PC-3 (cell line): ENCODE data around the gene TNFRSF19. TPM values are rescaled to one million over a fixed set of nuclear protein-coding genes. Genes with fewer than 3 reads are reported as not detected.

Experiments used
- ATAC-seq: fragments of 200-7000 bp; cut with Tn5 transposase; 2 replicates; pipeline ENCODE4 v1.9.1; 2020; ENCODE audit warnings: mild to moderate bottlenecking, moderate library complexity
- BruUV-seq: library from RNA; stranded (reverse); fragments of 400-500 nt; replicated peaks from 2 replicates; lab custom pipeline; 2021; lab: Mats Ljungman, UMichigan
- CTCF ChIA-PET: fragments of 300-600 bp; sonication (Branson Sonifier 250); formaldehyde crosslinking; loops from one replicate; lab custom pipeline; 2022; ENCODE audit warnings: antibody characterized with exemption; lab: Charles Lee
- POLR2A ChIA-PET: fragments of 300-600 bp; sonication (Branson Sonifier 250); formaldehyde crosslinking; loops from one replicate; lab custom pipeline; 2022; ENCODE audit warnings: antibody characterized with exemption; ENCODE audit not compliant: unreplicated experiment; lab: Charles Lee
- DNase-seq: peaks from one replicate; pipeline ENCODE4 v3.0.0-alpha.2; 2015
- H2AFZ ChIP-seq: fragments of 300-600 bp; sonication (generic); 2 replicates; pipeline ENCODE4 v1.6.0; 2016; ENCODE audit warnings: antibody characterized with exemption, low read length
- H3F3A ChIP-seq: fragments of 300-600 bp; sonication (generic); one replicate; pipeline ENCODE4 v1.6.0; 2017; ENCODE audit warnings: antibody characterized with exemption, low read length, control low read depth, mild to moderate bottlenecking; ENCODE audit not compliant: unreplicated experiment
- H3K27ac ChIP-seq: fragments of 300-600 bp; sonication (generic); 2 replicates; pipeline ENCODE4 v1.5.1; 2016; ENCODE audit warnings: mild to moderate bottlenecking, low read length
- H3K27me3 ChIP-seq: fragments of 300-600 bp; sonication (generic); 2 replicates; pipeline ENCODE4 v1.6.1; 2016; ENCODE audit warnings: low read length, mixed read lengths
- H3K36me3 ChIP-seq: fragments of 300-600 bp; sonication (generic); 2 replicates; pipeline ENCODE4 v1.6.1; 2016; ENCODE audit warnings: low read depth, mixed run types, low read length, mixed read lengths
- H3K4me1 ChIP-seq: fragments of 300-600 bp; sonication (generic); 2 replicates; pipeline ENCODE4 v1.5.1; 2016; ENCODE audit warnings: low read length; ENCODE audit not compliant: insufficient read depth
- H3K4me2 ChIP-seq: fragments of 300-600 bp; sonication (generic); 2 replicates; pipeline ENCODE4 v1.6.0; 2016; ENCODE audit warnings: low read length
- H3K4me3 ChIP-seq: fragments of 300-600 bp; sonication (generic); 2 replicates; pipeline ENCODE4 v1.5.1; 2016; ENCODE audit warnings: mild to moderate bottlenecking, low read length, mixed read lengths
- H3K79me2 ChIP-seq: fragments of 300-600 bp; sonication (generic); 2 replicates; pipeline ENCODE4 v1.6.1; 2017; ENCODE audit warnings: low read length, mixed read lengths
- H3K9ac ChIP-seq: fragments of 300-600 bp; sonication (generic); 2 replicates; pipeline ENCODE4 v1.6.0; 2016; ENCODE audit warnings: mild to moderate bottlenecking, low read length
- H3K9me2 ChIP-seq: fragments of 300-600 bp; sonication (generic); replicated peaks from 2 replicates; pipeline ENCODE4 v1.6.1; 2016; ENCODE audit warnings: mixed run types, low read length, mixed read lengths
- H3K9me3 ChIP-seq: fragments of 300-600 bp; sonication (generic); 2 replicates; pipeline ENCODE4 v1.6.1; 2016; ENCODE audit warnings: low read length, mixed read lengths
- H4K20me1 ChIP-seq: fragments of 300-600 bp; sonication (generic); 2 replicates; pipeline ENCODE4 v1.6.1; 2016; ENCODE audit warnings: low read length, mixed read lengths
- CTCF ChIP-seq: fragments of 300-600 bp; sonication (generic); conservative IDR thresholded peaks from 2 replicates; pipeline ENCODE4 v1.5.1; 2017; ENCODE audit warnings: antibody characterized with exemption, low read depth, mild to moderate bottlenecking, low read length
- EZH2 ChIP-seq: fragments of 300-600 bp; sonication (generic); IDR thresholded peaks from one replicate; pipeline ENCODE4 v1.6.1; 2017; ENCODE audit warnings: antibody characterized with exemption, mild to moderate bottlenecking, low read length; ENCODE audit not compliant: unreplicated experiment
- EZH2phosphoT487 ChIP-seq: fragments of 300-600 bp; sonication (generic); IDR thresholded peaks from 2 replicates; pipeline ENCODE4 v1.6.1; 2018; ENCODE audit warnings: mild to moderate bottlenecking, antibody characterized with exemption, low read length, borderline replicate concordance
- intact Hi-C: fragments of 100-400 bp; cut with micrococcal nuclease; formaldehyde crosslinking; loops from 2 replicates; pipeline ENCODE4 v1.9.0; 2023
- total RNA-seq: library from RNA; depleted of rRNA; stranded (reverse); fragments of >200 nt; gene quantifications from 2 replicates; pipeline ENCODE4 v1.2.3, GENCODE V29; 2014

Gene TNFRSF19
- total RNA-seq, 1 experiment from 2014 or later, result 6.1 TPM

- no peak overlapping the region for H3K4me2 ChIP-seq
- TF ChIP-seq CTCF, result no peak
- no peak for TF ChIP-seq EZH2phosphoT487
- no peak for TF ChIP-seq EZH2
- H3K4me3 ChIP-seq, result no peak overlapping the region
- DNase-seq, result no peak
- H2AFZ ChIP-seq, result no peak overlapping the region
- H3K79me2 ChIP-seq, result no peaks in the 10 kb centered on the region
- no peak overlapping the region for H3K27ac ChIP-seq
- H3K9me3 ChIP-seq, result no peaks in the 10 kb centered on the region
- H3K36me3 ChIP-seq, result no peaks in the 10 kb centered on the region
- POLR2A ChIA-PET, result interaction anchor here (0.6 kb wide), 1 partner anchor 104 kb away, joined by 3 read pairs; no protein-coding TSS in a partner anchor
- intact Hi-C loops, result no loop called here
- H3K27me3 ChIP-seq, result no peaks in the 10 kb centered on the region
- H3K4me1 ChIP-seq, result peaks cover 11% of the 10 kb centered on the region
- CTCF ChIA-PET, result no interaction called here
- no peaks in the 10 kb centered on the region for H4K20me1 ChIP-seq
- ATAC-seq, result no peak
- H3K9ac ChIP-seq, result no peak overlapping the region
- H3F3A ChIP-seq, result no peaks in the 10 kb centered on the region
- BruUV-seq, result no TSS peak
- H3K9me2 ChIP-seq, result no peaks in the 10 kb centered on the region
Measured at GRCh38 chr13:23684647-23685046, 114.4 kb downstream of the TNFRSF19 start.

- Histone ChIP-seq H3K4me2 (no peak overlapping the region), H3K9ac (no peak overlapping the region), H3K27me3 (no peaks in the 10 kb centered on the region), H3K9me3 (no peaks in the 10 kb centered on the region), H4K20me1 (no peaks in the 10 kb centered on the region), H3K27ac (no peak overlapping the region), H3K79me2 (no peaks in the 10 kb centered on the region), H3K36me3 (no peaks in the 10 kb centered on the region), H3K9me2 (no peaks in the 10 kb centered on the region), H2AFZ (no peak overlapping the region), H3F3A (no peaks in the 10 kb centered on the region), H3K4me3 (no peak overlapping the region), H3K4me1 (0 out of 2 replicates have a peak, but pooled peaks cover 8% of the 10 kb centered on the region)
- TF ChIP-seq EZH2phosphoT487 (no peak), EZH2 (no peak), CTCF (no peak)
- ATAC-seq (no peak), DNase-seq (no peak)
- intact Hi-C loops, result no loop called here
- ChIA-PET CTCF (no interaction called here), POLR2A (no interaction called here)
- BruUV-seq, result no TSS peak
Measured at GRCh38 chr13:23685416-23685815, 115.2 kb downstream of the TNFRSF19 start.

GRCh38 chr13:23686948-23687347, 116.7 kb downstream of the TNFRSF19 start:
- Histone ChIP-seq H3K27ac (no peak overlapping the region), H3K27me3 (no peaks in the 10 kb centered on the region), H3K4me3 (no peak overlapping the region), H3K9ac (no peak overlapping the region), H3K79me2 (no peaks in the 10 kb centered on the region), H3K9me3 (no peaks in the 10 kb centered on the region), H2AFZ (no peak overlapping the region), H3K4me1 (0 out of 2 replicates have a peak, but pooled peaks cover 8% of the 10 kb centered on the region), H4K20me1 (no peaks in the 10 kb centered on the region), H3K9me2 (no peaks in the 10 kb centered on the region), H3K4me2 (no peak overlapping the region), H3F3A (no peaks in the 10 kb centered on the region), H3K36me3 (no peaks in the 10 kb centered on the region)
- CTCF ChIA-PET, result no interaction called here
- ATAC-seq (no peak), DNase-seq (no peak)
- BruUV-seq, result no TSS peak
- TF ChIP-seq EZH2phosphoT487 (no peak), CTCF (no peak), EZH2 (no peak)
- POLR2A ChIA-PET, result no interaction called here
- intact Hi-C loops, result no loop called here
